Esophagus muscularis mucosa (tissue), 4 donors: ENCODE data around the gene ERCC6L2.

Source experiments
- EP300 ChIP-seq: sonication (generic); formaldehyde crosslinking; IDR thresholded peaks from one replicate; pipeline ENCODE4 v1.6.1; 2017; ENCODE audit warnings: antibody characterized with exemption
- POLR2A ChIP-seq: fragments of 450-650 bp; IDR thresholded peaks from one replicate; pipeline ENCODE4 v1.6.1; 2017; ENCODE audit warnings: antibody characterized with exemption, moderate library complexity, mild to moderate bottlenecking, low read depth
- POLR2AphosphoS5 ChIP-seq, 2 donors: sonication (generic); formaldehyde crosslinking; IDR thresholded peaks; one replicate each; pipeline ENCODE4 v1.6.1; 2017; ENCODE audit warnings: antibody characterized with exemption in 2 of 2
- TF ChIP-seq, protein P1 (sequence below), 3 experiments: fragments of 200-600 bp in 2 of 3; fragments of 450-650 bp in 1 of 3; sonication (generic) in 2 of 3; IDR thresholded peaks; one replicate each; pipeline ENCODE4 v1.5.1; 2017 to 2019; ENCODE audit warnings: antibody characterized with exemption in 3 of 3, mild to moderate bottlenecking in 2 of 3, moderate library complexity in 1 of 3

GRCh38 chr9:96006296-96006879 is 130.9 kb downstream of the ERCC6L2 start:
- TF ChIP-seq POLR2A: no peak
- TF ChIP-seq POLR2AphosphoS5 (IDR thresholded peaks at IDR 0.05): no peak
- TF ChIP-seq, protein P1, sequence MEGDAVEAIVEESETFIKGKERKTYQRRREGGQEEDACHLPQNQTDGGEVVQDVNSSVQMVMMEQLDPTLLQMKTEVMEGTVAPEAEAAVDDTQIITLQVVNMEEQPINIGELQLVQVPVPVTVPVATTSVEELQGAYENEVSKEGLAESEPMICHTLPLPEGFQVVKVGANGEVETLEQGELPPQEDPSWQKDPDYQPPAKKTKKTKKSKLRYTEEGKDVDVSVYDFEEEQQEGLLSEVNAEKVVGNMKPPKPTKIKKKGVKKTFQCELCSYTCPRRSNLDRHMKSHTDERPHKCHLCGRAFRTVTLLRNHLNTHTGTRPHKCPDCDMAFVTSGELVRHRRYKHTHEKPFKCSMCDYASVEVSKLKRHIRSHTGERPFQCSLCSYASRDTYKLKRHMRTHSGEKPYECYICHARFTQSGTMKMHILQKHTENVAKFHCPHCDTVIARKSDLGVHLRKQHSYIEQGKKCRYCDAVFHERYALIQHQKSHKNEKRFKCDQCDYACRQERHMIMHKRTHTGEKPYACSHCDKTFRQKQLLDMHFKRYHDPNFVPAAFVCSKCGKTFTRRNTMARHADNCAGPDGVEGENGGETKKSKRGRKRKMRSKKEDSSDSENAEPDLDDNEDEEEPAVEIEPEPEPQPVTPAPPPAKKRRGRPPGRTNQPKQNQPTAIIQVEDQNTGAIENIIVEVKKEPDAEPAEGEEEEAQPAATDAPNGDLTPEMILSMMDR (IDR thresholded peaks at IDR 0.05): no peak
- TF ChIP-seq EP300: no peak
